IPS DF 6.9 (cell line): ENCODE measurements around the gene CUX1.
"Not testable (repeated sequence)": the region's sequence is repeated elsewhere in the genome, so short reads cannot be mapped to it uniquely, and the experiment has no call there.

ENCODE experiments used
- DNase-seq: peaks from one replicate; pipeline ENCODE4 v3.0.0-alpha.2; 2013; ENCODE audit warnings: low read depth, low spot score
- H3K27ac ChIP-seq: one replicate; pipeline ENCODE4 v1.5.1; 2013; ENCODE audit warnings: low read length, control low read depth
- H3K27me3 ChIP-seq: 2 replicates; pipeline ENCODE4 v1.6.1; 2013; ENCODE audit warnings: mild to moderate bottlenecking, low read length; ENCODE audit not compliant: control insufficient read depth, insufficient read depth
- H3K36me3 ChIP-seq: 2 replicates; pipeline ENCODE4 v1.6.1; 2013; ENCODE audit warnings: low read length; ENCODE audit not compliant: control insufficient read depth, insufficient read depth
- H3K4me1 ChIP-seq: 2 replicates; pipeline ENCODE4 v1.6.1; 2013; ENCODE audit warnings: low read length; ENCODE audit not compliant: control insufficient read depth, insufficient read depth
- H3K4me3 ChIP-seq: 2 replicates; pipeline ENCODE4 v1.5.1; 2013; ENCODE audit warnings: mild to moderate bottlenecking, low read length
- H3K9me3 ChIP-seq: 2 replicates; pipeline ENCODE4 v1.6.1; 2013; ENCODE audit warnings: low read length, inconsistent platforms; ENCODE audit not compliant: control insufficient read depth, insufficient read depth
- WGBS: extraction: QIAGEN DNeasy Blood & Tissue Kit; methylation state at CpG from one replicate; pipeline ENCODE4 v1.1.7; 2013; ENCODE audit warnings: mixed read lengths, missing lambda C conversion rate; ENCODE audit not compliant: insufficient read length, insufficient coverage; 5-methylcytosine and 5-hydroxymethylcytosine counted together

CUX1 gene

DNA sequence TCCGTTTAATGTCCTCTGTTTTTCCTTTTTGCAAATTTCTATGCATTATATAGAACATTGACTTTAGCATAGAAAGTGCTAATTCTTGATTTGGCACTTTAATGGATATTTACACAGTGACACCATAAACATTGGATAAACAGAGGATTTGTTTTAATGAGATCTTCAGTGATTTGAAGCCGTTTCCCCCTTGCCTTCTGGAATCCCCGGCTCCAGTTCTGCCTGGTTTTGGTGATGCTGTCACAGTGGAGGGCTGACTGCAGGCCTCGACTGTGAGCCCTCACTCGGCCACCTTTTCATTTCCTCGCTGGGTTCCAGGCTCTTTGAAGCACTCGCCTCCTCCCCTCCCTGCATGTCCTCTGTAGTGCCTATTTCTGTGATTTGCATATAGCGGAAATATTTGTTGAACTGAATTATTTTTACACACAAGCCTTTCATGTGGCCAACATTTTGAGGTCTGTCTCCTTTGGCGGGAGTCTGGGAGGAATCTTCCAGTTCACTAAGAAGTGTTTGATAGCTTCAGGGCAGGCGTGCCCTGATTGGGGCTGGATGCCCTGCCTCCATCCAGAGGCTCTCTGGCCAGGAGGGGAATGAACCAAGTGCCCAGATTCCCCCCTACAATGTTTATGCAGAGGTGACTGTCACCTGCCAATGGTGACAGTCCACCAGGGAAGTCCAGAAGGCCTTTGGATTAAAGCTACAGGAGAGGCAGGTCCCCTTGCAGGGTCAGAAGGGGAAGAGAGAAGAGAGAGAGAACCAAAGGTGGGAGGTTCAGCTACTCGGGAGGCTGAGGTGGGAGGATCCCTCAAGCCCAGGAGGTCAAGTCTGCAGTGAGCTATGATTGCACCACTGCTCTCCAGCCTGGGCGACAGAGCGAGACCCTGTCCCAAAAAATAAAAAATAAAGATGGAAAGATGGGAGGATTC lies 67.5 kb downstream of the CUX1 start:
- Histone ChIP-seq H3K4me3 (no peak overlapping the region), H3K27ac (no peak overlapping the region), H3K36me3 (no peaks in the 10 kb centered on the region), H3K27me3 (no peaks in the 10 kb centered on the region), H3K4me1 (peaks cover 2% of the 10 kb centered on the region; the same call in 1 of the 2 replicates), H3K9me3 (no peaks in the 10 kb centered on the region)
- WGBS = no CpG with 5 or more reads among the region's 13 CpGs
- DNase-seq = no peak

DNA sequence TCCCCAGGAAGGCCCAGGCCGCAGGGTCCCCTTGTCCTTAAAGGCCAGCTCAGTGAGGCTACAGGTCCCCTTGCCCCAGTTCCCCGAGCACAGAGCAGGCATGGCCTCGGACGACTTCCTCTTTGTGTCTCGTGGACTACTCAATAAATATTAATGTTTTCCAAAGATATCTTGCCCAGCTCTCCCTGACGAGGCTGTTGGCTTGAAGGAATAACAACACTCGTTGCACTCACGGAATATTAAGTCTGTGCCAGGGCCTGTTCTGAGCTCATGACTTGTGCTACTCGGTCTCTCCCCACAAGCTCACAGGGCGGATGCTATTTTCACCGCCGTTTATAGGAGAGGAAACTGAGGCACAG lies 68.2 kb downstream of the CUX1 start:
- no peak for DNase-seq
- H3K9me3 ChIP-seq = no peaks in the 10 kb centered on the region
- no peak overlapping the region for H3K27ac ChIP-seq
- no peaks in the 10 kb centered on the region for H3K36me3 ChIP-seq
- no CpG with 5 or more reads among the region's 12 CpGs for whole genome bisulfite sequencing
- no peak overlapping the region for H3K4me3 ChIP-seq
- H3K27me3 ChIP-seq = no peaks in the 10 kb centered on the region
- H3K4me1 ChIP-seq = peaks cover 2% of the 10 kb centered on the region; the same call in 1 of the 2 replicates

DNA sequence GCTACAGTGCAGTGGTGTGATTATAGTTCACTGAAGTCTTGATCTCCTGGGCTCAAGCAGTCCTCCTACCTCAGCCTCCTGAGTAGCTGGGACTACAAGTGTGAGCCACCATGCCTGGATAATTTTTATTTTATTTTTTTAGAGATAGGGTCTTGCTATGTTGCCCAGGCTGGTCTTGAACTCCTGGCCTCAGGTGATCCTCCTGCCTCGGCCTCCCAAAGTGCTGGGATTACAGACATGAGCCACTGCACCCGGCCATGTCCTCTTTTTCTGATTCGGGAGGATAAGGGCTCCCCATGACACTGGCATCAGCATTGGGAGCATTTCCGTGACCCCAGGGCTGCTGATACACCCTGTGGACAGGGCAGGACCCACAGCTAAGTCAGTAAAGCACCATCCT lies 69.9 kb downstream of the CUX1 start:
- not testable (repeated sequence) for H3K9me3 ChIP-seq, H3K27ac ChIP-seq, H3K4me3 ChIP-seq, H3K4me1 ChIP-seq, H3K36me3 ChIP-seq, H3K27me3 ChIP-seq, DNase-seq
- no CpG with 5 or more reads among the region's 4 CpGs for WGBS

DNA sequence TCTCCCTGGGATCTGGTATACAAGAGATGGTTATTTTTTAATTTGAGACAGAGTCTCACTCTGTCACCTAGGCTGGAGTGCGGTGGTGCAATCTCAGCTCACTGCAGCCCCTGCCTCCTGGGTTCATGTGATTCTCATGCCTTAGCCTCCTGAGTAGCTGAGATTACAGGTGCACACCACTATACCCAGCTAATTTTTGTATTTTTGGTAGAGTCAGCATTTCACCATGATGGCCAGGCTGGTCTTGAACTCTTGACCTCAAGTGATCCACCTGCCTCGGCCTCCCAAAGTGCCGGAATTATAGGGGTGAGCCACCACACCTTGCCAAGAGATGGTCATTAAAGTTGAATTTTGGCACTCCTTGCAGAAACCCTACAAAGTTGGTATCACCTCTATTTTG lies 71.1 kb downstream of the CUX1 start:
- H3K4me3 ChIP-seq, H3K27me3 ChIP-seq, DNase-seq, H3K9me3 ChIP-seq, H3K27ac ChIP-seq, H3K36me3 ChIP-seq, H3K4me1 ChIP-seq: not testable (repeated sequence)
- WGBS = no CpG with 5 or more reads among the region's 3 CpGs

DNA sequence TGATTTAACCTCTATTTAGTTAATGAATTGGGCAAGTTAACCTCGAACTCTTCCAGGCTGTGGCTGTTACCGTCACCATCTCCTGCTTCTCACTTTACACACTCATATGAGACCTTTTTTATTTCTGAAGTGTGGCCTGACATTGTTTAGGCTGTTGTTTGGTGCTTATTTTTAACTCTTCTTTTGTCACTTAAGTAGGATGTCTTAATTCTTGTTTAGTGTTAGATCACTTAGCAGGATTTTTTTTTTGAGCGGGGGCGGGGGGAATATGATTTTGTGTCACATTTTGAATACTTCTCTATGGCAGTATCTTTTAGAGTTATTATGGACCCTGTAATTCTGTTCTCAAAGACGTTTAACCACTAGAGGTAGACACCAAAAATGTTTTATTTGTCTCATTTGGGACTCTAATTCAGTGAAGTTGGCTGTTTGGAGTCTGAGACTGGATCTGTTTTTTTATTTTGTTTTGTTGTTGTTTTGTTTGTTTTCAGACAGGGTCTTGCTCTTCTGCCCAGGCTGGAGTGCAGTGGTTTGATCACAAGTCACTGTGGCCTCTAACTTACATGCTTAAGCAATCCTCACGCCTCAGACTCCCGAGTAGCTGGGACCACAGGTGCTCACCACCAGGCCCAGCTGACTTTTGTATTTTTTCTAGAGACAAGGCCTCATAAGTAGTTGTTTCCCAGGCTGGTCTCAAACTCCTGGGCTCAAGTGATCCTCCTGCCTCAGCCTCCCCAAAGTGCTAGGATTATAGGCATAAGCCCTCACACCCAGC lies 73.5 kb downstream of the CUX1 start:
- Histone ChIP-seq H3K9me3 (no peaks in the 10 kb centered on the region), H3K36me3 (no peaks in the 10 kb centered on the region), H3K27me3 (no peaks in the 10 kb centered on the region), H3K4me1 (peaks cover 2% of the 10 kb centered on the region; the same call in 1 of the 2 replicates), H3K27ac (no peak overlapping the region), H3K4me3 (no peak overlapping the region)
- no CpG with 5 or more reads among the region's 7 CpGs for WGBS
- no peak for DNase-seq

DNA sequence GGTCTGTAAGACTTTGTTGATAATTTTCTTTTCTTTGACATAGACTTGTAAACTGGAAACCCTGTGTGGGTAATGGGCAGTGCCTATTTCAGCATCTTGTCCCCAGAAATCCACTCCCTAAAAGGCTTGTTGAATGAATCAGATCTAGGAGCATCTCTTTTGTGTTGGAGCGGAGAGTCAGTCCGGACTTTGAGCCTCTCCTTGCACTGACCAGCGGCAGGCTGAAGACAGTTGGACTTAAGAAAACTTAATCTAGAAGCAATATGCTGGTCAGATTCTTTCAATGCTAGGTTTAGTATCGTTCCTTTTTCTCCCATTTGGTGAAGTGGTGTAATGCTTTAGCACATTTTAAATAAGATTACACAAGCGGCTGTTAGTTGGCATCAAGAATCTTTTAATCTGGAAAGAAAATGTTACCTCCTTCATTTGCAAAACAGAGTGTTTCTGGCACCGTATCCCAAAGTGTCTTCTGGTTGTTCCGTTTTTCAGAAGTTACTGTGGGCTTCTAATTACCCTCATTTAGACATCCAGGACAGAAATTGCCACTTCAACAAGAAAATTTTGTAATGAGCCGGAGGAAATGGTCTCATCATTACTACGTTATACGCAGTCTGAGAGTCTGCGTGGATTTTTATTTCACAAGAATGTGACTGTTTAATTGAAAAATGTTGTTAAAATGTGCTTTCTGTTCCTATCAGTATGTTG lies 74.7 kb downstream of the CUX1 start:
- Histone ChIP-seq H3K4me1 (peaks cover 2% of the 10 kb centered on the region; the same call in 1 of the 2 replicates), H3K9me3 (no peaks in the 10 kb centered on the region), H3K27me3 (no peaks in the 10 kb centered on the region), H3K27ac (no peak overlapping the region), H3K36me3 (no peaks in the 10 kb centered on the region), H3K4me3 (no peak overlapping the region)
- WGBS = no CpG with 5 or more reads among the region's 11 CpGs
- DNase-seq = no peak

DNA sequence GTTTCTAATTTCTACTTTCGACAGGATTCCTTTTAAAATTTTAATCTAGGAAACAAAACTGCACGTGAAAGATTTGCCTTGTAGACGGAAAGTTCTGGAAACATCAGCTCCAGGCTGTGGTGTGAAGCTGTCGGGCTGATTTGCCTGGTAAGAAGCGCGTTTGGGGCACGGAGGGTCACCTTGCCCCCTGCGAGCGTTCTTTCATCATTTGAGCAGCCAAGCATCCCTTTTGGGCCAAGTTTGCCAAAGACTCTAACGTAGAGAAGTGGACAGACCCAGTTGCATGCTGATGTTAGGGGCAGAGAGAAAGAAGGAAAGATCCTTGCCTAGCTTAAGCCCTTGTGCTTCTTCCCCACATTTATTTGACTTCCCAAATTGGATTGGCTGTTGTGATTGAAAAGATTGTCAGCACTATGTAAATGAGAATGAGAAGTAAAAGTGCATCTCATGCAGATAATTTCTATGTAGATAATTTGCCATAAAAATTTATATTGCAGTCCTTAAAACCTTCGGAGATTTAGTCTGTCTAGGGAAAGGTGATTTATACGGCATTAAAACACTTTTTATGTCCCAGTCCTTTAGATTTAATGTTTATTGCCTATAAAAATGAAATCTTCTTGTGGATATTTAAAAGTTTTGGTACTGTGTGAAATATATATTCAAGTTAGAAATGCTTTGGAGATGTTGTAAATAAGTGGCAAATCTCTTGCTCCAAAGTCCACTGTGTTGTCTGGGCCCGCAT lies 76.1 kb downstream of the CUX1 start:
- no CpG with 5 or more reads among the region's 13 CpGs for WGBS
- Histone ChIP-seq H3K9me3 (no peaks in the 10 kb centered on the region), H3K4me3 (no peak overlapping the region), H3K27ac (no peak overlapping the region), H3K36me3 (no peaks in the 10 kb centered on the region), H3K4me1 (peaks cover 2% of the 10 kb centered on the region; the same call in 1 of the 2 replicates), H3K27me3 (no peaks in the 10 kb centered on the region)
- DNase-seq = no peak

DNA sequence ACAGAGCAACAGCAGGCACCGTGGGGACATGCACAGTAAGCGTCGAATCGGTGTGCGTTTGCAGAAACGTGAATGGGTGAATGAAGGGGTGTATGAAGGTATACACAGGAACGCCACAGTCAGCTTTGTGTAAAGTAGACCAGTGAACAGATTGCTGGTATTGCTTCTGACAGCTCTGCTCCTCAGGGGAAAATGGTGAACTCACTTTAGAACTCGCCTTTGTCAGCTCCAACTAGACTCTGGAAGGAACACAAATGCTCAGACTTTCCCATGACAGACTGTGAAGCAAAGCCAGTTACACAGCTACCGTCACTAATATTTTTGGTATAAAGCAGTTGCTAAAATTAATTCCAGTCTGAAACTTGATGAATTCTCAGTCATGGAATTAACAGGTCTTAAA lies 78.9 kb downstream of the CUX1 start:
- no CpG with 5 or more reads among the region's 9 CpGs for WGBS
- no peak for DNase-seq

DNA sequence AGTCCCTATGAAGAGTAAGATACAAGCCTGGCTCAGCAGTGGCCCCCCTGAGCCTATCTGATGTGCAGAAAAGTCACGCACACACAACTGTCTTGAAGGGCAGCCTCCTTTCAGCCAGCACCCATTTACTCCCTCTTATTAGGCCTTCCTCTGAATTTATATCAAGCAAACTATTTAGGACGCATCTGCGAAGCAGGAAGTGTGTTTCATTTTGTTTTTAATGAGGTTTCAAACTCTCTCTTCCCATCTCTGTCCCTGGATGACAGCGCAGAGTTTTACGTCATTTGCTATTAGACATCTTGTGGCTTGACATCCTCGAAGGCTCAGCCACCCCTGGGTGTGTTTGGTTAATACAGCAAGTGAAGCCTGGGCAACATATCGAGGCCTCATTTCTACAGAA lies 79.5 kb downstream of the CUX1 start:
- H3K27me3 ChIP-seq = no peaks in the 10 kb centered on the region
- no peak overlapping the region for H3K27ac ChIP-seq
- no CpG with 5 or more reads among the region's 7 CpGs for WGBS
- no peaks in the 10 kb centered on the region for H3K36me3 ChIP-seq
- H3K4me3 ChIP-seq = no peak overlapping the region
- H3K9me3 ChIP-seq = no peaks in the 10 kb centered on the region
- H3K4me1 ChIP-seq = no peaks in the 10 kb centered on the region; the same call in 1 of the 2 replicates
- no peak for DNase-seq

More for the DNA sequence above, 78.9 kb downstream of the CUX1 start:
- H3K27me3 ChIP-seq = no peaks in the 10 kb centered on the region
- no peak overlapping the region for H3K4me3 ChIP-seq
- no peaks in the 10 kb centered on the region for H3K36me3 ChIP-seq
- H3K4me1 ChIP-seq = no peaks in the 10 kb centered on the region
- H3K27ac ChIP-seq = no peak overlapping the region
- H3K9me3 ChIP-seq = no peaks in the 10 kb centered on the region

DNA sequence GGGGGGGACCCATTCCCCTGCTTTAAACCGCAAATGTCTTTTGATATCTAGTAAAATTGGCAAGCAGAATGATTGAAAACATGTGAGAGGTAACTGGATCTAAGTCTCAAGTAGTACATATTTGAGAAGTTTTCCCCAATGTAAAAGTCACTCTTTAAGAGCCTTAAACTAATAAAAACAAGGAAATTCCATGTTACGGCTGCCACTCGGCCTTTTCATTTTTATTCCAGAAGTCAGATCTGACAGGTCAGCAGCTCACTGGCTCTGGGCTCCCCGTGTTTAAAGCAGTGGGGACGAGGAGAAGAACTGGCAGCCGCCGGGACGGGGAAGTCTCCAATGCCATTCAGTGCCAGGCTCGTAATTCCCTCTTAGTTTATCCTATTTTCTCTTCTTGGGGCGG lies 80.7 kb downstream of the CUX1 start:
- H3K27me3 ChIP-seq = no peaks in the 10 kb centered on the region
- no peak overlapping the region for H3K4me3 ChIP-seq

More for the DNA sequence above, 80.7 kb downstream of the CUX1 start:
- no peaks in the 10 kb centered on the region for H3K9me3 ChIP-seq
- no peaks in the 10 kb centered on the region; the same call in 1 of the 2 replicates for H3K4me1 ChIP-seq
- no peak overlapping the region for H3K27ac ChIP-seq
- no CpG with 5 or more reads among the region's 10 CpGs for WGBS
- DNase-seq = no peak
- no peaks in the 10 kb centered on the region for H3K36me3 ChIP-seq
